SK-N-SH (cell line): ENCODE data around the gene BCL2A1.

Source experiments
- CTCF ChIP-seq: fragments of 200-600 bp; sonication (generic); IDR thresholded peaks from 2 replicates; pipeline ENCODE4 v1.6.1; 2017; ENCODE audit warnings: antibody characterized with exemption, mild to moderate bottlenecking, moderate library complexity
- NRF1 ChIP-seq: IDR thresholded peaks from 2 replicates; pipeline ENCODE4 v1.6.1; 2012; ENCODE audit warnings: low read depth, mild to moderate bottlenecking, low read length

GRCh38 chr15:79960502-79961212 lies 10.3 kb downstream of the BCL2A1 start:
- TF ChIP-seq CTCF (no peak), NRF1 (no peak)
